HPDE6-E6E7 (cell line): ENCODE data around the gene RAD23B.

Source experiments
- DNase-seq: peaks from one replicate; pipeline ENCODE4 v3.0.0; 2011; ENCODE audit warnings: missing footprints; ENCODE audit errors: extremely low spot score

The RAD23B gene

DNA sequence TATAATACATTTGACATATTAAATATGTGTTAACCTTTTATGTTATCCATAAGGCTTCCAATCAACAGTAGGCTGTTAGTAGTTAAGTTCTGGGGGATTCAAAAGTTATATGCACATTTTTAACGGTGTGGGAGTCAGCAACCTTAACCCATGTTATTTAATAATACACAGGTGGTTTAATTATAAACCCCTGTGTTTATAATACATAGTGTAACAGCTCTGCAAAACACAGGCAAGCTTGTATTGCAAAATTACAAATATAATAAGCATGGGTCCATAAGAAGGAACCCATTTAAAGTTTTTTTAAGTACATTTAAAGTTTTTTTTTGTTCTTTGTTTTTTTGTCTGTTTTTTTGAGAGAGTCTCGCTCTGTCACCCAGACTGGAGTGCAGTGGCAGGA, 14.5 kb upstream of the RAD23B start:
- no peak for DNase-seq

DNA sequence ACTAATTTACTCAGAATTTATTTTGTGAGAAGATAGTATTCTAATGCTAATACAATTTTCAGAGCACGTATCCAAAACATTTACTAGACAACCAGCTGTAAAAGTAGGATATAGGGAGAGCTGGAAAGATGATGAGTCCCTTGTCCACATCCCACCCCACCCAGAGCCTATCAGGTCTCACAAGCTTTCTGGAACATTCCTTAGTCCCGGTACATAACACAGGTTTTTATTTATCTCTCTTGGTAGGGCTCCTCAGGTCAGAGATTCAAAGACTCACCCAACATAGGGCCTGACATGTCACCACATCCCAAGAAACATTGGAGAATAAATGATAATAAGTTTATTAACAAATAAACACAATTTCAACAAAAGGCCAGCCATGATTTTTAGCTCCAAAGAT, 13.8 kb upstream of the RAD23B start:
- no peak for DNase-seq

DNA sequence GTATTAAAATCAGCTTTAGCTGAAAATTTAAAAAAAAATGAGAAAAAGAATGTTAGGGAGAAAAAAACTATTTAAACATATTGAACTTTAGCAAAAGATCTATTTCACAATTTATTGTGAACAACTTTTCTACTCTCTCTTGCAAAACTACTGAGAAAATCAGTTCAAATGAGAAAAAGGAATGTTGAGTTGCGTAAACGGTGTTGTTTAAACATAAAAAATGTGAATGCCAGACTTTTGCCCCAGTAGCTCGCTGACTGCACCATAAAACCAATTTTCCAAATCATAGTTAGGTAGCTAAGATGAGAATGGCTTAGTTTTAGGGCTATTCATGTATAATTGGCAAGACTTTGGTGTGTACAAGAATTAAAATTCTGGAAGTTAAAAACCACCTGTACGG, 13.4 kb upstream of the RAD23B start:
- DNase-seq = no peak

DNA sequence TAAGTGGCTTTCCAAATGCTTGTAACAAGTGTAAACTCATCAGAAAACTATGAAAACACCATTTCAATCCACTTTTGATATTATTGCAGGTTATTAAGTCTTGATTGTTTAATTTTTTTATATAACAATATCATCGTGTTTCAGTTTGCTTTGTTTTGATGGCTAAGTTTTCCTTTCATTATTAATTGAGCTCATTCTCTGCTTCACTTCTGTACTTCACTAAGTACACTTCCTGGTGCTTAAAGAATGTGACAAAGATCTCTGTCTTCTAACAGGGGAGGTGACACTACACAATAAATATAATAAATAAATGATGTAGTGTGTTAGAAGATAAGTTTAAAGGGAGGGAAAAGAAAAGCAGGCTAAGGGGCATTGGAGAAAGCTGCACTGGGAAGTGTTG, 13.0 kb upstream of the RAD23B start:
- no peak for DNase-seq

DNA sequence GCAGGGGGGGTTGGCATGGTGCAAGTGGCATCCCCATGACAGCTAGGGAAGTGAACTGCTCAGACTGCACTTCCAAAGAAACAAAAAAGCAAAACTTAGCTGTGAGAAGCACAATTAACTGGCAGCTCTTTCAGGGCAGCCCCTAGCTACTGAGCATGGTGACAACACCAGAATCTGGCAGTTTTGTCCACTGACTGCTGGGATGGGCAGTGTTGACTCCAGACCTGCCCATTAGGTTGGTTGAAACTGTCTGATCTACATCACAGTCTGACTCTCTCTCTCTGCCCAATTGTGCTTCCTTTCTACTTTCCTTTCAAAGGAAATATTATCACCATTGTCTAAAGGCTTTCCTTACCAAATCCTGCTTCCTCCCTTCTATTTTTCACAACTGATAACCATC, 12.5 kb upstream of the RAD23B start:
- no peak for DNase-seq

DNA sequence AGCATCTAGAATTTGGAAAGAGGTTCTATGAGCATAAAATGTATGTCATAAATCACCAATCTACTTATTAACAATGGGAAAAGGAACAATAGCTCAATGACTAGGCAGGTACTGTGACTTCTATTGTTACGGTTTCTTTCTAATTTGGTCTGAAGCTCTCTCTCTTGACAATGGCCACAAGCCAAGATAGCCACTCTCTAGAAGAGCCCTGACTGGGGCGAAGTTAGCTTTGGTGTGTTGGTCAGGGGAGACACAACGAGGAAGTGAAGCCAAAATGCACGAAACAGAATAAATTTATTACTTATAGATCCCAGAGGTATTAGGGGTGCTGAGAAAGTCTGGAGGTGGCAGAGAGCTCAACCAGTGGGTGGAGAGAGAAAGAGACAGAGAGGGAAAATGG, 9.4 kb upstream of the RAD23B start:
- DNase-seq = no peak

DNA sequence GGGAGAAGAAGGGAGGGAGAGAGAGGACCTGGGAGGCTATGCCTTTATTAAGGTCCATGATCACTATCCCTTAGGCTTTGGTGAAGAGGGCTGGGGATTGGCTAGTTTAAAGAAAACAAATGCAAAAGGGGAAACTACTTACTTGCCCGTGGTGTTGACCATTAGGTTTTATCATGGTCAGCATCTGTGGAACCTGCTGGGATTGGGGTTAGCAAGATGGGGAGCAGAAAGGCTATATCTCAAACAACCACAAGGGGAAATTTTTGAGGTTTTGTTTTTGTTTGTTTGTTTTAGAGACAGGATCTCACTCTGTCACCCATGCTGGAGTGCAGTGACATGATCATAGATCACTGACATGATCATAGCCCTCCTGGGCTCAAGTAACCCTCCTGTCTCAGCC, 9.0 kb upstream of the RAD23B start:
- no peak for DNase-seq

DNA sequence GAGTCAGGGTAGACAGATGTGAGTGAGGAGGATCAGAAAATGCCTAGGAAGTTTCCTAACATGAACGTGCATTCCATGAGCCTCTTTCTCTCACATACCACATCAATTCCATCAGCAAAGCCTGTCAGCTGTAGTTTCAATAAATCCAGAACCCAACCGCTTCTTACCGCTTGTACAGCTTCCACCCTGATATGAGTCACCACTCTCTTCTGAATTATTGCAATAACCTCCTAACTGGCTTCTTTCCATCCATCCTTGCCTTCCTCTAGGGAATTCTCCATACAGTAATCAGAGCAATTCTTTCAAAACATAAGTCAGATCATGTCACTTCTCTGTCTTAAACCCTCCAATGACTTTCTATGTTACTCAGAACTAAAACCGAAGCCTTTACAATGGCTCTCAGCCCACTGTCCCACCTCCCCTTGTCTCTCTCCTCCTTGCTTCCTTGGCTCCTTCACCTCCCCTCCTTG, 8.1 kb upstream of the RAD23B start:
- DNase-seq = peak; percentile 64

DNA sequence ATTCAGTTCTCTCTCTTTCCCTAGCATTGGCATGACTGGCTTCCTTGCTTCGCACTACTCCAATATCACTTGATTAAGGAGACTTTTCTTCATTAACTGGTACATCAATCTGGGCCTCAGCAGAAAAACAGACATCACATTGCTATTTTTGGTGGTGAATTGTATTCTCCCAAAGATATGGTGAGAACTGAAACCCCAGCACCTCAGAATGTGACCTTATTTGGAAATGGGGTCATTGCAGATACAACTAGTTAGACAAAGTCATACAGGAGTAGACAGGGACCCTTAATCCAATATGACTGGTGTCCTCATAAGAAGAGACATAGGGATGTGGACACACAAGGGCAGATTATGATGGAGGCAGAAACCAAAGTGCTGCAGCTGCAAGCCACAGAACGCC, 7.5 kb upstream of the RAD23B start:
- no peak for DNase-seq

DNA sequence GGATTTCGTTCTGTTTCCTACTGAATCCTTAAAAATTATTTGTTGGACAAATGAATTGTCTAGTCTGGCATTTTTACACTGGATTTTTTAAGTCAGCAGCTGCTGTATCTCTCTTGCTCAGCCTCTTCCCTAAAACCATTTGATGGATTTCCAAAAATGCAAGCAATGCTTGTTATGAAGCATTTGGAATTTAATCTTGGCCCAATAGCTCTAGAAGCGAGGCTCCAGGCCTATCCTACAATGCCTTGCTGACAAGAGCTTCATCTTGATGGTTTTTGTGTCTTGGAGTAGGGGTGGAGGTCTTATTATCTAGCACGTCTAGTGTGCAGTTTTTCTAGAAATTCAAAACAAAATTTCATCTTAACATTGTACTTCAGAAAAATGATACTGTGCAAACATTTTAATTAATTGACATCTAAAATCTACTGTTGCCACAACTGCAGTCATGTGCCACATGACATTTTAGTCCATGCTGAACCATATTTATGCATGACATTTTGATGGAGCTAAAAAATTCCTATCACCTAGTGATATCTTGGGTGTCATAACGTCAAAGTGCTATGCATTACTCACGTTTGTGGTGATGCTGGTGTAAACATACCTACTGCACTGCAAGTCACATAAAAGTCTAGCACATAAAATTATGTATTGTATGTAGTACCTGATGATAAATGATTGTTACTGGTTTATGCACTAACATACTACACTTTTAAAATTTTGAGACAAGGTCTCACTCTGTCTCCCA, 5.9 kb upstream of the RAD23B start:
- no peak for DNase-seq

DNA sequence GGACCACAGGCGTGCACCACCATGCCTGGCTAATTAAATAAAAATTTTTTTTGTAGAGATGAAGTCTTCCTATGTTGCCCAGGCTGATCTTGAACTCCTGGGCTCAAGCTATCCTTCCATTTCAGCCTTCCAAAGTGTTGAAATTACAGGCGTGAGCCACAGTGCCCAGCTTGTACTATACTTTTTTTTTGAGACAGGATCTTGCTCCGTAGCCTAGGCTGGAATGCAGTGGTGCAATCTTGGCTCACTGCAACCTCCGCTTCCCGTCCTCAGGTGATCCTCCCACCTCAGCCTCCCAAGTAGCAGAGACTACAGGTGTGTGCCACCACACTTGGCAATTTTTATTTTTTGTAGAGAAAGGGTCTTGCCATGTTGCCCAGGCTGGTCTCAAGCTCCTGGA, 5.3 kb upstream of the RAD23B start:
- no peak for DNase-seq

DNA sequence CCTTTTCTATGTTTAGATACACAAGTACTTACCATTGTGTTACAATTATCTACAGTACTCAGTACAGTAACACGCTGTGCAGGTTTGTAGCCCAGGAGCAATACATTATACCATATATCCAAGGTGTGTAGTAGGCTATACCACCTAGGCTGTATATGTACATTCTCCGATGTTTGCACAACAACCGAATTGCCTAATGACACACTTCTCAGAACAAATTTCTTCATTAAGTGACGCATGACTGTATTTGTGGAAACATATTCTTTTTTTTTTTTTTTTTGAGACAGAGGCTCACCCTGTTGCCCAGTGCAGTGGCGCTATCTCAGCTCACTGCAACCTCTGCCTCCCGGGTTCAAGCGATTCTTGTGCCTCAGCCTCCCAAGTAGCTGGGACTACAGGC, 4.0 kb upstream of the RAD23B start:
- DNase-seq = no peak

DNA sequence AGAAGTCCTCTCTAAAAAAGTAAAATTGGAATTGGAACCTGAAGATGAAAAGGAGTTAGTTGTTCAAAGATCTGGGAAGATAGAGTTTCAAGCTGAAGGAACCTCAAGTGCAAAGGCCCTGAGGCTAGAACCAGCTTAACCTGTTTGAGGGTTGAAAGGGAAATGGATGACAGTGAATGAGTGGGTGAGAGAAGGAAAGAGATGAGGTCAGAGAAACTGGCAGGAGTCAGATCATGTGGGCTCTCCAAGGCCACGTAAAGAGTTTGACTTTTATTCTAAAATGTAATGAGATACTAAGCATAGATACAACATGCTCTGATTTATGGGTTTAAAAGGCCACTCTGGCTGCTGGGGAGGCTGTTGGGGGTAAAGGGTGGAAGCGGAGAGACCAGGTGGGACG, 2.5 kb upstream of the RAD23B start:
- peak; percentile 55 for DNase-seq

DNA sequence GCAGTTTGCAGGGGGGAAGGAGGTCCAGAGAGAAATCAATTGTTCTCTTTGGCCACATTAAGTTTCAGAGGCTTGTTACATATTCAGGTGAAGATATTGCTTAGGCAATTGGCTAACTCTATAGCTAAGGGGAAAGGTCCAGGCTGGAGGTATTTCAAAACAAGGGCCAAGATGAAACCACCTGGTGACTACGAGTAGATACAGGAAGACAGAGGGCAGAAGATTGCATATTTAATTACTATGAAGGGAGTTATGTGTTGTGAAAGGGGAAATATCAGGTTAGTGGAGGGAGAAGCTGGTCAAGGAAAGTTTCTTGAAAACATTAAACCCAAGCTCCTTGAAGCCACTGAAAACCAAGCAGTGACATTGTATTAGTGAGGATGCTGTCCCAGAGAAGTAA, 1.9 kb upstream of the RAD23B start:
- DNase-seq = no peak

DNA sequence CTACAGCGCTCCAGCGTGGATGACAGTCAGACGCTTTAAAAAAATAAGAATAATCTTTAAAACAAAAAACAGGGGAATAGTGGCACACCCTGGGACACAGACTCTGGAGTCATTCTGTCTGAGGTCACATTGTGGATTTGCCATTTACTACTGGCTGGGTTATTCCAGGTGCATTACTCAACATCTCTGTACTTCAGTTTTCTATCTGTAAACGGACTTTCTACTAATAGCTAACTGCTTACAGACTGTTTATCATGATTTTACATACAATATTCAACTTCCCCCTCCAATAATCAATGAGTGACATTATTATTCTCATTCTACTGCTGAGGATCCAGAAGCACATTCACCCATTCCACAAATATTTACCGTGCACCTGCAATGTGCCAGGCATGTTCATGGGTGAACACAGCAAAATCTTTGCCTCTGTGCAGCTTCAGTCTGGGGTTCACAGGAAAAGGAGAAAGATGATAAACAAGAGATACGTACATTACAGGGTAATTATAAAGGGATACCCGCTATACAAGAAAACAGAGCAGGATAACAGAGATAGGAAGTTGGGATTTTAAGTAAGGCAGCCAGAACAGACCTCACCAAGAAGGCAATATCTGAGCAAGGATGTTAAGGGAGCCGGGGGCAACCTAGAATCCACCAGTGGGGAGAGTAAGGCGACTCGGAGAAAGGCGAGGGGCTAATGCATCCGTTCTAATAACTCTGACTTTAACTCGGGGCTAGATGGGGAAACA, 984 bp upstream of the RAD23B start:
- DNase-seq = no peak

DNA sequence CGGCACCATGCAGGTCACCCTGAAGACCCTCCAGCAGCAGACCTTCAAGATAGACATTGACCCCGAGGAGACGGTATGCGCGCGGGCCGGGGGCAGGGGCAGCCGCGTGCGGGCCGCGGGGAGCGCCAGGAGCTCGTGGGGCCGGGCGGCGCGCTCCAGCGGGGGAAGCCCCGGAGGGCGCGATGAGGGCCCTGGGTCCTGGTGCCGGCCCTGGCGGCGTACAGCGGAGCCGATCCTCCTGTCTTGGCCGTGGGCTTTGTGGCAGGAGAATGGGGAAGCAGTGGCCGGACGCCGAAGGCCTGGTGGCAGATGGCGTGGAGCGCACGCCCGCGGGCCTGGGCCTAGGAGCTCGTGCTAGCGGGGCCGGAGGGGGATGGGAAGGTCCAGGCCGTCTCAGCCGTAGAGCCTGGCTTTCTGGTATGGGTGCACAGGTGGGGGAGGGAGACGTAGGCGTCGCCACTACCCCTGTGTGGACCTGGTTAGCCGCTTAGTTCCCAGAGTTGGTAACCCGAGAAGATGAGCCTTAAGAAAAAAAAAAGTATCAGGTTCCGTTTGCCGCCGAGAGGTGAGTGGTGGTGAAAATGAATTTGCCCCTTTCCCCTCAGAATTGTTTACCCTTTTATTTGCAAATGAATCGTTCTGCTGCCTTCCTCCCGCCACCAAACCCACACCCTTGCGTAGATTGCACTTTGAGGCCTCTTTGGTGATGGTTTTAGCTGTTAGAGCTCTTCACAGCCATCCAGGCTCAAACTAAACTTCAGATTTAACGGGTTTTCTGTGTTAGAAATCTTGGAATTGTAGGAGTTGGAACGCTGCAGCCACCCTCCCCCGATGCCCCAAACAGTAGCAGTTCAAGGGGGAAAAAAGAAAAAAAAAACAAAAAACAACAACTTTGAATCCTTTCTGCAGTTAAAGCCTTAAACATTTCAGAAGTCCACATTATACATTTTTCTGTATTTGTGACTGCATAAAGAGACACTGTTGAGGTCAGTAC, 841 bp downstream of the RAD23B start:
- no peak for DNase-seq

DNA sequence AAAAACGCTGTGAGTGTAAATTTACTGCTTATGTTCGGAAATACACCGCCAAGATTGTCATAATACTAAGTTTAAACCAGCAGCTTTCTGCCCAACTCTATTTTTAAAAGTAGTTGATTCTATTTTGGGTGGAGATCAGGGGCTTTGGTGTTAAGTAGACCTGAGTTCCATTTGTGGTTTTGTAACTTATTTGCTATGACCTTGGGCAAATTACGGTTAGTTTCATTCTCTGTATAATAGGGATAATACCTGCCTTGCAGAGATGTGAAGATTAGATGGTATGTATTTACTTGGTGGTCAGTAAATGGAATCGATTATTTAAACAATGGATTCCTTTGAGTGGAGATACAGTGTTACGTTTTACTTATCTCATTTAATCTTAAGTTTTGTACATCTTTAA, 1.6 kb downstream of the RAD23B start:
- no peak for DNase-seq

DNA sequence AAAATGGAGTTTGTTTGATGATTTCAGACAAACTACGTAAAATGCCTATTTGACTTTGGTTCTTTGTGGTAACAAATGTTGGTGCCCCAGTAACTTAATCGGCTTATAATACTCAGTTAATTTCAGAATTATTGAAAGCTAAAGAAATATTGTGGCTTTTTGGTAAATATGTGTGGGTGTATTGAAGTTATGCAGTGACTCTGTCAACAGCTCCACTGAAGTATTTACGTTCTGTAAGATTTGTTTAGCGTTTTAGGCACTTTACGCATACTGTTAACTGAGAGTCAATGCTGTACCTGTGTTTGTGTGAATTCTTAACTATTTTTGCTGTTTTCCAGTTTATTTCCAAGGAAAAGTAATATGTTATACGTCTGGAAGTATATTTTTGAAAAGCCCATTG, 2.2 kb downstream of the RAD23B start:
- no peak for DNase-seq

DNA sequence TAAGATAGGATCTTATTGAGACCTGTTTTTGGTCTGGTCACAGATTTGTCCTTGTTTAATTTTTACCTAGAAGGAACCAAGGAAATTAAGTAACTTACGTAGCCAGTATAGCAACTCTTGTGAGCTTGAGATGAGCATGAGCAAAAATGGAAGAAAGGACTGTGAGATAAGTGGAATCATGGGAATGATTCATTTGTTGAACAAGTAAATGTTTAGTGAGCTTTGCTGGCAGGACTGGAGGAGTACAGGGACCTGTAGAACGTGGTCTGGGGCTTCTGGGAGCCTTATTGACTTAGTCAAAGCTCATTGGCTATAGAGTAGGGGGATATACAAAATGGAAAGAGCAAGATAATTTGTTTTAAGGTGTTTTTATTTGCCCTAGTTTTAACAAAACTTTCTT, 3.0 kb downstream of the RAD23B start:
- no peak for DNase-seq

DNA sequence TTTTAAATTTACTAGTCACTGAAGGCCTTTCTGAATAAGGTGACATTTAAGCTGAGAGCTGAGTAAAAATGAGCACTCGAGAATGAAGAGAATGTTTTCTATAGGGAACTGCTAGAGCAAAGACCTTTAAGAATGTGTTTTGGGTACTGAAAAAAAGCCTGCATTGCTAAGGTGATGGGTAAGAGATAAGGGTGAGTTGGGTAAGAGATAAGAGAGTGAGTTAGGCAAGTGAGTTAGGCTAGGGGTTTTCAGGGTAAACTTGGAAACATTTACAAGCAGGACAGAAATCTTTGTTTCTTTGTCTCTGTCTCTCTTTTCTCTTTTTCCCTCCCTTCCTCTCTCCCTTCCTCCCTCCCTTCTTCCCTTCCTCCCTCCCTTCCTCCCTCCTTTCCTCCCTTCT, 5.6 kb downstream of the RAD23B start:
- DNase-seq = no peak

DNA sequence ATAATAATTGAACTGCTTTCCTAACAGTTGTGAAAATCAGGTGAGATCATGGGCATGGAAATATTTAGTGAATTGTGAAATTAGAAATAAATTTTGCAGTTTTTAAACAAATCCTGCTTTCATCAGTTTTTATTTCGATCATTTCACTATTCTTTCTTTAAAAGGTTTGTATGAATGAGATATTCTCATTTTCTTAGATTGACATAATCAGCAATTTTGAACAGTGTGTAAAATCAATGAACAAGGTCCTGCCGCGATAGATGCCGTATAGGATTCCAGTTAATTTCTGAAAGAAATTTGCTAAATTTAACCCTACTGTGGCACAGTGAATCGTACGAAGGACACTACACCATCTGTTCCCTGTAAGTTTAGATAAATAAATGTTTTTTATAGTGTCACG, 7.5 kb downstream of the RAD23B start:
- DNase-seq = no peak

DNA sequence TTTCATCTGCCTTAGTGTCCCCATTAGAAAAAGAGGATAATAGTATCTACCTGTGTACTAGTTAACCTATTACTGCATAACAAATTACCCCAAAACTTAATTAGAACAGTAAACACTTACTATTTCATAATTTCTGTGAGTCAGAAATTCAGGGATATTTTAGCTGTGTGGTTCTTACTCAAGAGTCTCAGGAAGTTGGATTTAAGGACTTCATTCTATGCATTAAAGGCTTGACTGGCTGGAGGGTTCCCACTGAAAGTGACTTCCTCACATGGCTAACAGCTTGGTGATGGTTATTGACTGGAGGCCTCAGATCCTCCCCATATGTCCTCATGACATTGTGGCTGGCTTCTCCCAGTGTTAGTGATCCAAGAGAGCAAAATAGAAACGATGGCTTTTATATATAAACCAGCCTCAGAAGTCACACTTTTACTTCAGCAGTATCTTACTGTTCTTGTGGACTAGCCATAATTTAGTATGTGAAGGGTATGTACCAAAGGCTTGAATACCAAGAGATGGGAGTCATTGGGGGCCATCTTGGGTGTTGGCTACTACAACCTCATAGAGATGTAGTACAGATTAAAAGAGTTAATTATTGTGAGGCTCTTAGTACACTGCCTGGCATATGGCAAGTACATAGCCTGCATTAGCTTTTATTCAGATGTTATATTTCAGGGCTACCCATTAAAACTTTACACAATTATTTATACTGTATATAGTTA, 9.9 kb downstream of the RAD23B start:
- DNase-seq = no peak
